DMS114 treated with DMSO at 0.1 percent for 48 hours (cell line): Measurements from ENCODE around the gene ARRDC2.
A peak's percentile ranks its signal among the peaks of the same experiment; 100 is the strongest.
"Not testable (repeated sequence)": the region's sequence is repeated elsewhere in the genome, so short reads cannot be mapped to it uniquely, and the experiment has no call there.

ENCODE experiments used
- DNase-seq: peaks from one replicate; lab custom pipeline; 2025; ENCODE audit not compliant: unreplicated experiment; lab: John Stamatoyannopoulos, UW

Gene ARRDC2

DNA sequence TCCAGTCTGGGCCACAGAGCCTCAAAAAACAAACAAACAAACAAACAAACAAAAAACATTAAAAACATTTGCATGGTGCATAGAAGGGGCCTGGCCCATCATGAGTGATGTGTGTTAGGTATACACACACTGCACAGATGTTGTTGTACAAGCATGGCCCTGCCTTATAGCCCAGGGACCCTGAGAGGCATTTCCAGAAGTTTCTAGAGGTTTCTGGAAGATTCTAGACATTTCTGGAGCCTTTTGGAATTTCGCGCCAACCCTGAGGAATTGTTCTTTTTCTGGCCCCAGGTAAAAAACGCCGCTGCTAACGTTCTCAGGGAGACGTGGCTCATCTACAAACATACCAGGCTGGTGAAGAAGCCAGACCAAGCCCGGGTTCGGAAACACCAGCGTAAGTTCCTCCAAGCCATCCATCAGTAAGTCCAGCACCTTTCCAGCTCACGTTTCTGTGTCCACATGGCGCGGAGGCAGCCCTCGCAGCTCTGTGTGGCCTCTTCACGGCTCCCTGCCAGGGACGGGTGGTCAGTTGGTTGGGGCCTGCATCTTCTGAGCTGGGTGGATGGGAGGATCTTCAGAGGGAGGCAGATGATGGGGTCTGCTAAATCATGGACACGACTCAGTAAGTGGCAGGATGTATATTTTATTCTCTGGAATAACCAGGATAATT, 18.4 kb upstream of the ARRDC2 start:
- DNase-seq: no peak

- DNase-seq: no peak
Measured at GRCh38 chr19:17993076-17993813, 14.7 kb upstream of the ARRDC2 start.

DNA sequence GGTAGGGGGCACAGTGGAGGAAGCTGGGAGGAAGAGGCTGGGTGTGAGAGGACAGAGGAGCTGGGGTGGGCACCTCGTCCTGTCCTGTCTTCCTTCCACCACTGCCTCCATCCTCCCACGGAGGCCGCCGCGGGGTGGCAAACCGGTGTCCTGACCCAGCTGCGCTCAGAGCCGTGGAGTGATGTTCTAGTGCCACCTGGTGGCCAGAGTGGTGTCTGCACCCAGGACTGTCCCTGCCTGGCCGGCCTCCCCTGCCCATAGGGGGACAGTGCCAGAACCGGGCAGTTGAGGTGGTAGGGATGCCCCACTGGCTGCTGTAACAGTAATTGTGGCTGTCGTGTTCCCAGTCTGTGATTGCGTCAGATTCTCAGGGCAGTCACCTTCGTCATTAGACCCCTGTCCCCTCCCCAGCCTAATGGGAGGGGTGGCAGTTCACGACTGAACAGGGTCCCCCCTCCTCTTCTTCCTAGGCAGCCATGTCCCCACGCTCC, 11.1 kb upstream of the ARRDC2 start:
- peak; percentile 80 for DNase-seq

GRCh38 chr19:17997969-17998826, 9.8 kb upstream of the ARRDC2 start:
- no peak for DNase-seq

- no peak for DNase-seq
Measured at GRCh38 chr19:17998827-17999150, 9.2 kb upstream of the ARRDC2 start.

- DNase-seq: no peak
Measured at GRCh38 chr19:17999684-18000479, 8.1 kb upstream of the ARRDC2 start.

DNA sequence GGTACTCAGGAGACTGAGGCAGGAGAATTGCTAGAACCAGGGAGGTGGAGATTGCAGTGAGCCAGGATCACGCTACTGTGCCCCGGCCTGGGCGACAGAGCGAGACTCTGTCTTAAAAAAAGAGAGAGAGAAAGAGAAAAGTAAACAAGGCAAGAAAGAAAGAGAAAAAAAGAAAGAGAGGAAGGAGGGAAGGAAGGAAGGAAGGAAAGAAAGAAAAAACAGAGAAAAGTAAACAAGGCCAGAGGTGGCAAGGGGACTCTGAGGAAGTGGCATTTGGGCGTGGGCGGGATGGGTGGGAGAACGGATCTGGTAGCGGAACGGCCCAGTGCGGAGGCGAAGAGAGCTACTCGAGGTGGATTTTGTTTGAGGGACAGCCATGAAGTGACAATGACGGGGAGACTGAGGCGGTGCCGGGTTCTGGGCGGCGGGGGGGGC, 7.5 kb upstream of the ARRDC2 start:
- DNase-seq: no peak

DNA sequence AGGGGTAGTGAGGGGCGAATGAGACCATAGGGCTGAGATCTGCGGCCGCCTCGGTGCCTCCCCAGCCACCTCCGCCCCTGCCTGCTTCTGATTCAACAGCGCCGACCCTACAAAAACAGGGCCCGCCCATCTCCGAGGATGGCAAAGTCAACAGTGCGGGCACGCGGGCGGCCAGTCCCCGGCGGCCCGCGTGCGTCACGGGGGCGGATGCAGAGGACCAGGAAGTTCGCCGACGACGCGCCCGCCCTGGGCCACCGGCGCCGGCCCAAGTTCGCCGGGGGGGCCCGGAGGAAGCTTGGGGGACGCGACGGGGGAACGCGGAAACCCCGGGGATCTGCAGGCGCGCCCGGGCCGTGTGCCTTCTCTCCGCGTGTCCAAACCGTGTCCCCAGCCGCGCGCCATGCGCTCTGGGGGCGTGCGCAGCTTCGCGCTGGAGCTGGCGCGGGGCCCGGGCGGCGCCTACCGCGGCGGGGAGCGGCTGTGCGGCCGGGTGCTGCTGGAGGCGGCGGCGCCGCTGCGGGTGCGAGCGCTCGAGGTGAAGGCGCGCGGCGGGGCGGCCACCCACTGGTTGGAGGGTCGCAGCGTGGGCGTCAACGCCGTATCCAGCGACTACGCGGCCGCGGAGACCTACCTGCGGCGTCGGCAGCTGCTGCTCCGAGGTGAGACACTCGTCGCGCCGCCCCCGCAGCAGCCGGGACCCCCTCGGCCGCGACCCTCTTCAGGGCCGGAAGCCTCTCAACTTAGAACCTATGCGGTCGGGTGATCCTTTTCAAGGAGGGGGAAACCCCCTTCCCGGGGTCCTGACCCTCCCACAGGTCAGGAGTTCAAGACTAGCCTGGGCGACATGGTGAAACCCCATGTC, 6.8 kb upstream of the ARRDC2 start:
- DNase-seq: peak; percentile 51

DNA sequence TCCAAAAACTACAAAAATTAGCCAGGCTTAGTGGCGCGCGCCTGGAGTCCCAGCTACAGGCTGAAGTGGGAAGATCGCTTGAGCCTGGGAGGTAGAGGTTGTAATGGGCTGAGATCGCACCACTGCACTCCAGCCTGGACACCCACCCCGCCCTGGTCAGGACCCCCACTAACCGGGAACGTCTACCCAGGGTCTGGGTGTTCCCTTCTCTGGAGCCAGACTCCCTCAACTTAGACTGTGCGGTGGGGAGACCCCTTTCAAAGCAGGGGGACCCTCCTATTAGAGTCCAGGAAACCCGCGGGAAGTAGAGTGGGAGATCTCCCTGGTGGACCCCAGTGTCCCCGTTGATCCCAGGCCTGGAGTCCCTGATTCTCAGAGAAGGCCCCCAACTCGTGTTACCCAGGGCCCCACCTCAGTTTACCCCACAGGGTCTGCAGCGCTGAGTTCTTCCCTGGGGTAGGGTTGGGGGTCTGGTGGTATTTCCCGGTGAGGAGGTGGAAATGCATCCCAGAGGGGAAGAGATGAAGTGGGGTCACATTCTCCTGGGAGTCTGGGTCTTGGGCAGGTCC, 6.1 kb upstream of the ARRDC2 start:
- peak; percentile 15 for DNase-seq

DNA sequence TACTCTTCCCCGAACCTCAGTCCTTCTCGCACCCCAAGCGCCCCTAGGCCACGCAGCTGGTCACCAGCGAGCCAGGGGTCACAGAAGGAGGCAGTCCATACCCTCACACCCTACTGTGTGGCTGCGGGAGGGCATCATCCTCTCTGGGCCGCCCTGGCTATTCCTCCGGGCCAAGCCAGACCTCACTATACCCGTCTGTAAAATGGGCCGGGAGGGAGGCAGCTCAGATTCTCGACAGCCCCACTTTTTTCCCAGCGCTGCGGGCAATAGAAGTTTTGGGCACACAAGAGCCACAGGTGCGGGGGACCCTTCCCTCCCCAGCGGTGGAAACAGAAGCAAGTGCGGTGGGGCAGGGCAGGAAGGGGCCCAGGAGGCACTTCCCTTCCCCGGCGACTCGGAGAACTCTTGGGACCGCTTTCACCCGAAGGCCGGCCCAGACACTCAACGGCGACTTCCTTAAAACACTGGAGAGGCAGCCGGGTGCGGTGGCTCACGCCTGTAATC, 5.6 kb upstream of the ARRDC2 start:
- DNase-seq: no peak

GRCh38 chr19:18005750-18006149, 2.2 kb upstream of the ARRDC2 start:
- DNase-seq: not testable (repeated sequence)

GRCh38 chr19:18007044-18007916, 690 bp upstream of the ARRDC2 start:
- peak; percentile 62 for DNase-seq

DNA sequence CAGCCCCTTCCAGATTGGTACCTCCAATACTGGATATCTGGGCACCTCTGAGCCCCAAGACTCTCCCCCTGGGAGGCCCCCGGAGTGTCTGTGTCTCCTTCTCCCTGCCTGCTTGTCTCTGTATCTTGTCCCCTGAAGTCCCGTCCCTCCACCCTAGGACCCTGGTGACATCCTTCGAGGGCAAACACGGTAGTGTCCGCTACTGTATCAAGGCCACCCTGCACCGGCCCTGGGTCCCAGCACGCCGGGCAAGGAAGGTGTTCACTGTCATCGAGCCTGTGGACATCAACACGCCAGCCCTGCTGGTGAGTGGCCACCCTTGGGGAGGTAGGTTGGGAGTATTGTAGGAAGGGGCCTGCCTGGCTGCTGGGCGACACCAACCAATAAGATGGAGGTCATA, 844 bp downstream of the ARRDC2 start:
- no peak for DNase-seq

- DNase-seq: no peak
Measured at GRCh38 chr19:18009412-18010066, 1.6 kb downstream of the ARRDC2 start.

GRCh38 chr19:18010149-18010548, 2.2 kb downstream of the ARRDC2 start:
- DNase-seq: no peak

GRCh38 chr19:18013210-18014111, 5.5 kb downstream of the ARRDC2 start:
- DNase-seq: no peak

GRCh38 chr19:18014197-18014596, 6.2 kb downstream of the ARRDC2 start:
- no peak for DNase-seq
